MG63 (cell line): Measurements from ENCODE around the gene GPSM3. TPM values are rescaled to one million over a fixed set of nuclear protein-coding genes. Genes with fewer than 3 reads are reported as not detected.

Experiments
- DNase-seq: peaks from one replicate; pipeline ENCODE4 v3.0.0-alpha.2; 2020
- H3K27me3 ChIP-seq: fragments of 250-450 bp; sonication (Bioruptor Pico); 2 replicates; pipeline ENCODE4 v1.5.1; 2020; ENCODE audit warnings: mild to moderate bottlenecking, moderate library complexity
- H3K36me3 ChIP-seq: fragments of 250-450 bp; sonication (Bioruptor Pico); 2 replicates; pipeline ENCODE4 v1.5.1; 2020; ENCODE audit warnings: mild to moderate bottlenecking, moderate library complexity
- H3K4me3 ChIP-seq: fragments of 250-450 bp; sonication (Bioruptor Pico); 2 replicates; pipeline ENCODE4 v1.5.1; 2020; ENCODE audit warnings: mild to moderate bottlenecking, moderate library complexity
- H3K9me3 ChIP-seq: fragments of 250-450 bp; sonication (Bioruptor Pico); 2 replicates; pipeline ENCODE4 v1.5.1; 2020; ENCODE audit warnings: mild to moderate bottlenecking, moderate library complexity
- total RNA-seq: library from RNA; depleted of rRNA; stranded (reverse); fragments of >200 nt; shearing (Covaris generic); gene quantifications from 2 replicates; pipeline ENCODE4 v1.2.3, GENCODE V29; 2014; ENCODE audit warnings: low replicate concordance; rRNA removed

Gene GPSM3, protein sequence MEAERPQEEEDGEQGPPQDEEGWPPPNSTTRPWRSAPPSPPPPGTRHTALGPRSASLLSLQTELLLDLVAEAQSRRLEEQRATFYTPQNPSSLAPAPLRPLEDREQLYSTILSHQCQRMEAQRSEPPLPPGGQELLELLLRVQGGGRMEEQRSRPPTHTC
- 0.10 and 0.20 TPM in 2 replicates for total RNA-seq

- Histone ChIP-seq H3K27me3 (no peaks in the 10 kb centered on the region), H3K36me3 (no peaks in the 10 kb centered on the region; the same call in 1 of the 2 replicates), H3K4me3 (no peak within 1 kb of the TSS), H3K9me3 (no peaks in the 10 kb centered on the region)
- no peak for DNase-seq
Measured at GRCh38 chr6:32192608-32193039, at the start of gene GPSM3. TSS of gene GPSM3 (minus strand) at chr6:32192643. CDS start at chr6:32192513, 130 bp downstream.

DNA sequence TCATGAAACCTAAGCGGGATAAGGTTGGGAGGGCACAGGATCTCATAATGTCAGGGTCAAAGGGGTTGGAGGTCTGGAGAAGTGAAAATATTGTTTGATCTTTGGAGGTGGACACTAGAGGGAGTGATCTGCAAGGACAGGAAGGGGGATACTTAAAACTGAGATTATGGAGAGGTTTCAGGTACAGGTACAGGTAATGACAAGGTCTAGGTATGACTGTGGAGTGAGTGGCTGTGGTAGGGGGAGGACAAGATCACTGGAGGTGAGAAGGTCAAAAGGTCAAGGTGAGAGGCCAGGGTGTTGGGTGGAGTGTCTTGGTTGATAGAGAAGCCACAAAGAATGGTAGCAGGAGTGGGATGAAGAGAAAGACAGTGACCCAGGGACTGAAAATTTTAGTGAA, 48.2 kb upstream of the GPSM3 start:
- DNase-seq, result no peak
- no peaks in the 10 kb centered on the region for H3K36me3 ChIP-seq
- no peaks in the 10 kb centered on the region for H3K9me3 ChIP-seq
- H3K4me3 ChIP-seq, result no peak overlapping the region
- H3K27me3 ChIP-seq, result no peaks in the 10 kb centered on the region

DNA sequence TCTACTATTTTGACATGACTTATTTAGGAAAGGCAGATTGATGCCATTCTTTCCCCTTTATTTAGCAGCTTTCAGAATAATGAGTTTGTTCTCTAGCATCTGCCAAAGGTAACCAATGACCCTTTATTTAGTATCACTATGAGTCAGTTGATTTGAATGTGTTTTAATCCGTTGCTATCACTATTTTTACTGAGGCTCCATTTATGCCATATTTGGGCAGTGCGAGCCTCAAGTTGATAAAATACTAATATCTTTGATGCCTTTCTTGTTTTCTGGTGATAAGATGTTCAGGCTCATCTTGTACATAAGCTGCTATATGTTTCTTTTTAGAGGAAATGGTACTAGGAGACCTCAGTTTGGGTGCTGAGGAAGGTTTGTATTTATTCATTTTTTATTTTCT, 47.0 kb upstream of the GPSM3 start:
- DNase-seq, result no peak
- no peak overlapping the region for H3K4me3 ChIP-seq
- no peaks in the 10 kb centered on the region for H3K9me3 ChIP-seq
- H3K27me3 ChIP-seq, result no peaks in the 10 kb centered on the region
- no peaks in the 10 kb centered on the region for H3K36me3 ChIP-seq

DNA sequence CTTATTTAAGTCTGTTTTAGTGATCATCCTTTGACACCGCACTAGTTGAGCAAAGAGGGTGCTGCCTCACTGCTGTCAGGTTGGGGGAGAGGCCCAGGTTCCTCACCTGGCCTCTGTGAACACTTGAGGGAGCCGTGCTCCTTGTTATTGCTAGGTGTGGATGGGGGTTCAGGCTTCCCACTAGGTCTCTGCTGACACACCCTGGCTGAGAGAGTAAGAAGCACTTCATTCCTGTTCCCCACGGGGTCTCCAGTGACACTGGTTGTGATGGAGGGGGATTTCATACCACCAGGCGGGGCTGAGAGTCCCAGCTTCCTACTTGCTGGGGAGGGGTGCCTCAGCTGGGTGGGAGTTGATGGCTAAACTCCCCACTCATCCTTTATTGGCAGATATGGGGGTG, 42.5 kb upstream of the GPSM3 start:
- H3K4me3 ChIP-seq, result no peak overlapping the region
- DNase-seq, result no peak
- H3K36me3 ChIP-seq, result no peaks in the 10 kb centered on the region
- no peaks in the 10 kb centered on the region for H3K9me3 ChIP-seq
- no peaks in the 10 kb centered on the region for H3K27me3 ChIP-seq

- no peak for DNase-seq
- H3K36me3 ChIP-seq, result no peaks in the 10 kb centered on the region
Measured at GRCh38 chr6:32226434-32226833, 34.0 kb upstream of the GPSM3 start.

DNA sequence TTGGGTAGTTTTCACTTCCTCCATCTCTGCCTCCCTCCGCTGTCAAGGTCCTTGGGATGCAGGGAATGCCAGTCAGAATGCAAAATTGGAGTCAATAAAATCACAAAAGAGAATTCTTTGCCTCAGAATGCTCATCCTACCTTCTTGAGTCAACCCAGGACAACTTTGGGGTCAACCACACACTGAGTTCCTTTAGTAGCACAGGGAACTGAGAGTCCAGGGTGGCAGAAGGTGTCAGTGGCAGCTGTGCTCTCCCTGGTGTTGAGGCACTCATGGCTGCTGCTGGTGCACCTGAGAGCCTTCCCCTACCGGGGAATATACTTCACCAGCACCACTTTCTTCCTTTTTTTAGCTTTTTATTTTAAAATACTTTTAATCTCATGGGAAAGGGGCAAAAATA, 32.3 kb upstream of the GPSM3 start:
- Histone ChIP-seq H3K9me3 (no peaks in the 10 kb centered on the region), H3K27me3 (no peaks in the 10 kb centered on the region), H3K4me3 (no peak overlapping the region), H3K36me3 (no peaks in the 10 kb centered on the region)
- no peak for DNase-seq

More at GRCh38 chr6:32226434-32226833, 34.0 kb upstream of the GPSM3 start:
- Histone ChIP-seq H3K4me3 (no peak overlapping the region), H3K9me3 (no peaks in the 10 kb centered on the region), H3K27me3 (no peaks in the 10 kb centered on the region)

DNA sequence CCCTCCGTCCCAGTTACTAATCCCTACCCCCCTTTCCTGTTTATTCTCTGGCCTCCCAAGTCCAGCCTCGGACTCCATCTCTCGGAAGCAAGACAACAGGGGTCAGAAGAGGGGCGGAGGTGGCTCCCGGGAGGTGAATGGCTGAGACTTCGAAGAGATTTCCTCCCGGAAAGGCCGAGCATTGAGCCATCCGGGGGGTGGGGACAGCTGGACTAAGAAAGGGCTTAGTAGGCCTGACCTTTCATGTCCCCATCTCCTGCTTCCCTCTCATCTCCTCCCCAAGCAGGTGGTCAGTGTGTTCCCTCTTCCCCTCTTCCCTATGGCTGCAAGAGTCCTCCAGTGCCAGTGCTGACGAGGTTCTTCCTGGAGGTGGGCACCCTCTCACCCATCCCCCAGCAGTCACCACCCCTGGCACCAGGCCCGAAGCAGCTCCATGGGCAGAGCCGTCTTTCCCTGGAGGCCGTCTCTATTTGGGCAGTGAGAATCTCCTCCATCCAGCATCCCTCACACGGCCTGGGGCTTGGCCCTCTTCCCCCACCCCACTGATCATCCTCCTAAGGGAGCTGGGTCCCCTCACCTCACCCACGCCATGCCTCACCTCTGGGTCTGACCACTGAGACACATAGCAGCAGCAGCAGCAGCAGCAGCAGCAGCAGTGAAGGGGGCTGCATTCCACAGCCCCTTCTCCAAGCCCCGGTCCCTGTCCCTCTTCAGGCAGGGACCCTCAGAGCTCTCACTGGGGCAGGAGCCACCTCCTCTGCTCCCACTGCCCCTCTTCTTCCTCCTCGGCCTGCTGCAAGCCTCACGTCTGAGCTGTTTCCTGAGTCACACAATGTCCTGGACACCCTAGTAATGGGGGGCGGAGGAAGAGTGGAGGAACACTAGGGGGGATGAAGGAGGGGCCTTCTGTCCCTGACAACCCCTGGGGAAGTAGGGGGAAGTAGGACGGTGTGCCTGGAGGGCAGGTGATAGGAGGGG, 31.1 kb upstream of the GPSM3 start, which contains the start of gene NOTCH4:
Gene NOTCH4 (minus strand): TSS at position 810 of the 978 bp plus-strand sequence. CDS start 139 bp downstream, at position 671.
- no peak within 1 kb of the TSS for H3K4me3 ChIP-seq
- DNase-seq, result no peak
- H3K36me3 ChIP-seq, result no peaks in the 10 kb centered on the region
- H3K27me3 ChIP-seq, result no peaks in the 10 kb centered on the region
- H3K9me3 ChIP-seq, result no peaks in the 10 kb centered on the region

- DNase-seq, result no peak
- no peaks in the 10 kb centered on the region for H3K36me3 ChIP-seq
- no peak overlapping the region for H3K4me3 ChIP-seq
- H3K27me3 ChIP-seq, result no peaks in the 10 kb centered on the region
- no peaks in the 10 kb centered on the region for H3K9me3 ChIP-seq
Measured at GRCh38 chr6:32222333-32223230, 30.1 kb upstream of the GPSM3 start.

DNA sequence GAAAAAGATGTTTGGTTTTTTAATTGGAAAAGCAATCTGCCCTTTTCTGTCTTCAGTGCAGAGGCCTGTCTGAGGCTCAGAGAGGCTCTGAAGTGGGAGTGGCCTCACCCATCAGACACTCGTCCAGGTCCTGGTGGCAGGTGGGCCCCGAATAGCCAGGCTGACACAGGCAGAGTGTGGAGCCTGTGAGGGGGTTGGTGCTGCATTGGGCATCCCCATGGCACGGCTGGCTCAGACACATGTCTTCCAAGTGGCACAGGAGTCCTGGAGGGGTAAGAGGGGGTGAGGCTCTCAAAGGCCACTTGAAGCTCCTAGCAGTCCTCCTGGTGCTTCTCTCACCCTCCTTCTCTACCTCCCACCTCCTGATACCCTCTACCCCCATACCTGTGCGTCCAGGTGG, 27.6 kb upstream of the GPSM3 start:
- Histone ChIP-seq H3K4me3 (no peak overlapping the region), H3K9me3 (no peaks in the 10 kb centered on the region), H3K27me3 (no peaks in the 10 kb centered on the region), H3K36me3 (no peaks in the 10 kb centered on the region)
- no peak for DNase-seq

DNA sequence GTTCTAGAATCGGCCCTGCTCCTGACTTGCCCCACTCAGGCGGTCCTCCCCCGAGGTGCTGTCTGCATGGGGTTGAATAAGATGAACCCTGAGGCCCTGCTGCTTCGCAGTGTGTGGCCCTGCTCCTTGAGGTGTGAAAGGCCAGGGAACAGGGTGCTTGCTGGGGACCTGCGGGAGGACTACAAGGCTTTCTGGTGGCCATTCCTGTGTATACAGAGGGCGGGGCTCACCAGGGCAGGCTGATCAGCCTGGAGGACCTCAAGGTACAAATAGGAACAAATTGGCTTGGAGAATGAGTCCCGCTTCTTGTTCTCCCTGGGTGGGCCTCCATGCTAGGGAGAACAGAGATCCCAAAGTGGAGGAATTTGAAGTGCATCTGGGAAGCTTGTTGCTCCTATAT, 25.7 kb upstream of the GPSM3 start:
- DNase-seq, result no peak
- Histone ChIP-seq H3K27me3 (no peaks in the 10 kb centered on the region), H3K4me3 (no peak overlapping the region), H3K9me3 (no peaks in the 10 kb centered on the region), H3K36me3 (no peaks in the 10 kb centered on the region)

GRCh38 chr6:32216998-32217397, 24.6 kb upstream of the GPSM3 start:
- Histone ChIP-seq H3K27me3 (no peaks in the 10 kb centered on the region), H3K4me3 (no peak overlapping the region), H3K36me3 (no peaks in the 10 kb centered on the region), H3K9me3 (no peaks in the 10 kb centered on the region)
- DNase-seq, result no peak

- Histone ChIP-seq H3K36me3 (no peaks in the 10 kb centered on the region), H3K27me3 (no peaks in the 10 kb centered on the region), H3K9me3 (no peaks in the 10 kb centered on the region), H3K4me3 (no peak overlapping the region)
- DNase-seq, result no peak
Measured at GRCh38 chr6:32216285-32216684, 23.8 kb upstream of the GPSM3 start.

- Histone ChIP-seq H3K27me3 (no peaks in the 10 kb centered on the region), H3K4me3 (no peak overlapping the region), H3K36me3 (no peaks in the 10 kb centered on the region), H3K9me3 (no peaks in the 10 kb centered on the region)
- DNase-seq, result no peak
Measured at GRCh38 chr6:32215617-32216016, 23.2 kb upstream of the GPSM3 start.

GRCh38 chr6:32214126-32214525, 21.7 kb upstream of the GPSM3 start:
- Histone ChIP-seq H3K9me3 (no peaks in the 10 kb centered on the region), H3K27me3 (no peaks in the 10 kb centered on the region), H3K4me3 (no peak overlapping the region), H3K36me3 (no peaks in the 10 kb centered on the region)
- no peak for DNase-seq

DNA sequence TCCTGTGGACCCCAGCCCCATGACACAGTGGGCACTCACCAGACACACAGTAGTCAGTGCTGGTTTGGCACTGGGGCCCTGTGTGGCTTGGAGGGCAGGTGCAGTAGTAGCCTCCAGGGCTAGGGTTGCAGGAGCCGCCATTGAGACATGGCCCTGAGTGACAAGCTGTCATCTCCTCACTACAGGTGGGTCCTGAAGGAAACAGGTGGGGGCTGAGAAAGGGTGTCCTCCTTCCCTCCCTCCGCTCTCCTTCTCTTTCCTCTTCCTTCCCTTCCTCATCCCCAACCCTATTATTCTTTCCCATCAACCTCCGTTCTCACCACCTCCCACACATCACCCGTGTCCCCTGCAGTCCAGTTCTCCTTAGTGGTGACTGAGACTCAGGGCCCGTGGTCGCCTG, 21.2 kb upstream of the GPSM3 start:
- no peaks in the 10 kb centered on the region for H3K36me3 ChIP-seq
- H3K27me3 ChIP-seq, result no peaks in the 10 kb centered on the region
- no peaks in the 10 kb centered on the region for H3K9me3 ChIP-seq
- no peak overlapping the region for H3K4me3 ChIP-seq
- no peak for DNase-seq

- Histone ChIP-seq H3K4me3 (no peak overlapping the region), H3K36me3 (no peaks in the 10 kb centered on the region), H3K27me3 (no peaks in the 10 kb centered on the region), H3K9me3 (no peaks in the 10 kb centered on the region)
- no peak for DNase-seq
Measured at GRCh38 chr6:32212076-32212760, 19.8 kb upstream of the GPSM3 start.
